Caco-2 (cell line): ENCODE measurements around the gene ROBO1. TPM values are rescaled to one million over a fixed set of nuclear protein-coding genes. Genes with fewer than 3 reads are reported as not detected.

Experiments used
- BruUV-seq: library from RNA; stranded (reverse); fragments of 400-500 nt; replicated peaks from 2 replicates; lab custom pipeline; 2021; lab: Mats Ljungman, UMichigan
- CTCF ChIA-PET: fragments of 300-600 bp; sonication (Branson Sonifier 250); formaldehyde crosslinking; loops from one replicate; lab custom pipeline; 2022; ENCODE audit warnings: antibody characterized with exemption; lab: Charles Lee
- POLR2A ChIA-PET: fragments of 300-600 bp; sonication (Branson Sonifier 250); formaldehyde crosslinking; loops from one replicate; lab custom pipeline; 2022; ENCODE audit warnings: antibody characterized with exemption; lab: Charles Lee
- DNase-seq, 2 experiments: peaks; one replicate each; pipeline versions ENCODE4 v3.0.0 to v3.0.0-alpha.2; 2020 to 2022
- H3K27me3 ChIP-seq: replicated peaks from 2 replicates; pipeline ENCODE4 v1.6.0; 2011; ENCODE audit warnings: low read length; ENCODE audit not compliant: control insufficient read depth, insufficient read depth
- H3K36me3 ChIP-seq: 2 replicates; pipeline ENCODE4 v1.5.1; 2011; ENCODE audit warnings: low read length; ENCODE audit not compliant: control insufficient read depth, insufficient read depth
- H3K4me1 ChIP-seq: fragments of 250-450 bp; sonication (Bioruptor Pico); 2 replicates; pipeline ENCODE4 v1.5.1; 2020; ENCODE audit warnings: mild to moderate bottlenecking
- H3K4me3 ChIP-seq: 2 replicates; pipeline ENCODE4 v1.5.1; 2011; ENCODE audit warnings: low read depth, mild to moderate bottlenecking, control low read depth, low read length
- H3K9me3 ChIP-seq: fragments of 250-450 bp; sonication (Bioruptor Pico); 2 replicates; pipeline ENCODE4 v1.5.1; 2020; ENCODE audit warnings: mild to moderate bottlenecking, moderate library complexity
- H3K27ac Mint-ChIP-seq: one replicate; pipeline ENCODE4 v1.8.0; 2022; ENCODE audit warnings: mixed read lengths; ENCODE audit not compliant: unreplicated experiment
- H3K27me3 Mint-ChIP-seq: one replicate; pipeline ENCODE4 v1.8.0; 2022; ENCODE audit warnings: mixed read lengths; ENCODE audit not compliant: insufficient read depth, unreplicated experiment
- H3K36me3 Mint-ChIP-seq: one replicate; pipeline ENCODE4 v1.8.0; 2022; ENCODE audit warnings: mild to moderate bottlenecking, mixed read lengths; ENCODE audit not compliant: insufficient read depth, unreplicated experiment
- H3K4me1 Mint-ChIP-seq: one replicate; pipeline ENCODE4 v1.8.0; 2022; ENCODE audit warnings: low read depth, mixed read lengths; ENCODE audit not compliant: unreplicated experiment
- H3K4me3 Mint-ChIP-seq: one replicate; pipeline ENCODE4 v1.8.0; 2022; ENCODE audit warnings: mild to moderate bottlenecking, moderate library complexity, mixed read lengths; ENCODE audit not compliant: unreplicated experiment
- H3K9me3 Mint-ChIP-seq: one replicate; pipeline ENCODE4 v1.8.0; 2022; ENCODE audit warnings: mixed read lengths; ENCODE audit not compliant: unreplicated experiment
- intact Hi-C: fragments of 100-400 bp; cut with micrococcal nuclease; formaldehyde crosslinking; loops from one replicate; pipeline ENCODE4 v1.10.0; 2022; ENCODE audit not compliant: unreplicated experiment
- total RNA-seq: library from RNA; stranded (reverse); gene quantifications from 2 replicates; pipeline ENCODE4 v1.2.3, GENCODE V29; 2022
- TF ChIP-seq, protein P1 (sequence below), 2 experiments: fragments of 200-600 bp in 1 of 2; IDR thresholded peaks; 1 replicate in 1 of 2; 2 replicates in 1 of 2; pipeline versions ENCODE4 v1.5.1 to v1.8.0; 2011 to 2022; ENCODE audit warnings: antibody characterized with exemption in 1 of 2, control low read depth in 1 of 2, inconsistent platforms in 1 of 2, low read depth in 1 of 2, low read length in 1 of 2, mild to moderate bottlenecking in 1 of 2, moderate library complexity in 1 of 2; ENCODE audit not compliant: insufficient read depth in 1 of 2, severe bottlenecking in 1 of 2, unreplicated experiment in 1 of 2

ROBO1 gene
- total RNA-seq, 1 experiment from 2014 or later: 1.8 TPM

DNA sequence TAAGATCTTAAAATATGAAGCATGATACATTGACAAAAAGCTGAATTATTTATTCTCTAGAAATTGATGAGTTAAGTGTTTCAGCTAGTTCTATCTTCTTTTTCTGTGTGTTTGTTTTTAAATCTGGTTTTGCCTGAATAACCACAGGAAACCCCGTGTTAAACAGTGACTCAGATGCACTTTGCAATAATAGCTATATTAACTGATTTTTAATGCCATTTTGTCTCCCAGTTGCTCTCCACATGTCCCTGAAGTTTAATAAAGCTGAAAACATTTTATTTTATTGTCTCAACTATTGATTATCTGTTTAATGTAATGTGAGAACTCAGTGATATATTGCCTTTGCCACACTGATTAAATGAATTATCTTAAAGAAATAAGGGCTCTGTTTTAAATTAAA, 42.8 kb upstream of the ROBO1 start:
- Mint-ChIP-seq H3K27ac (no peak overlapping the region), H3K4me3 (no peak overlapping the region), H3K27me3 (no peaks in the 10 kb centered on the region), H3K36me3 (no peaks in the 10 kb centered on the region), H3K4me1 (no peaks in the 10 kb centered on the region), H3K9me3 (no peaks in the 10 kb centered on the region)
- TF ChIP-seq, protein P1, sequence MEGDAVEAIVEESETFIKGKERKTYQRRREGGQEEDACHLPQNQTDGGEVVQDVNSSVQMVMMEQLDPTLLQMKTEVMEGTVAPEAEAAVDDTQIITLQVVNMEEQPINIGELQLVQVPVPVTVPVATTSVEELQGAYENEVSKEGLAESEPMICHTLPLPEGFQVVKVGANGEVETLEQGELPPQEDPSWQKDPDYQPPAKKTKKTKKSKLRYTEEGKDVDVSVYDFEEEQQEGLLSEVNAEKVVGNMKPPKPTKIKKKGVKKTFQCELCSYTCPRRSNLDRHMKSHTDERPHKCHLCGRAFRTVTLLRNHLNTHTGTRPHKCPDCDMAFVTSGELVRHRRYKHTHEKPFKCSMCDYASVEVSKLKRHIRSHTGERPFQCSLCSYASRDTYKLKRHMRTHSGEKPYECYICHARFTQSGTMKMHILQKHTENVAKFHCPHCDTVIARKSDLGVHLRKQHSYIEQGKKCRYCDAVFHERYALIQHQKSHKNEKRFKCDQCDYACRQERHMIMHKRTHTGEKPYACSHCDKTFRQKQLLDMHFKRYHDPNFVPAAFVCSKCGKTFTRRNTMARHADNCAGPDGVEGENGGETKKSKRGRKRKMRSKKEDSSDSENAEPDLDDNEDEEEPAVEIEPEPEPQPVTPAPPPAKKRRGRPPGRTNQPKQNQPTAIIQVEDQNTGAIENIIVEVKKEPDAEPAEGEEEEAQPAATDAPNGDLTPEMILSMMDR (IDR thresholded peaks at IDR 0.05; ENCODE audit: insufficient read depth in 1 of 2, low read depth in 1 of 2, low read length in 1 of 2, severe bottlenecking in 1 of 2, unreplicated experiment in 1 of 2): no peak
- BruUV-seq: no TSS peak
- intact Hi-C loops: no loop called here
- Histone ChIP-seq H3K27me3 (no peaks in the 10 kb centered on the region), H3K36me3 (no peaks in the 10 kb centered on the region), H3K4me3 (no peak overlapping the region), H3K9me3 (no peaks in the 10 kb centered on the region), H3K4me1 (no peaks in the 10 kb centered on the region)
- ChIA-PET CTCF (no interaction called here), POLR2A (no interaction called here)
- no peak for DNase-seq

DNA sequence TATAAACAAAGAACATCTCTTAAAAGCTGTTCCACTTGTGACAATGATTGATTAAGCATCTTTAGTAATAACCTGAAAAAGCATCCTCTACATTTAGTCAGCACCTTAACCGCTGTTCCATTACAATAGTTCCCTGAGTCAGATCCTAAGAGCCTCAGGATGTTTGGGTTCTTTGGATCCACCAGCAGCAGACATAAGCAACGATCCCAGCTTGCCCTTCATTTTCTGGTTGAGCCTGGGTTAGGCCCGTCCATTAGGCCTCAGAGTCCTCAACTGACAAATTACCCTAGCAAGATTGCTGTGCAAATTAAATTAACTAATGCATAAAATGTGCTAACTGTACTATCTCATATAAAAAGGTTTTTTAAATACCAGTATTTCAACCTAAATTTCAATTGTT, 42.3 kb upstream of the ROBO1 start:
- H3K27me3 Mint-ChIP-seq: no peaks in the 10 kb centered on the region
- Histone ChIP-seq H3K27me3 (no peaks in the 10 kb centered on the region), H3K9me3 (no peaks in the 10 kb centered on the region), H3K4me1 (no peaks in the 10 kb centered on the region), H3K4me3 (no peak overlapping the region), H3K36me3 (no peaks in the 10 kb centered on the region)
- H3K9me3 Mint-ChIP-seq: no peaks in the 10 kb centered on the region
- ChIA-PET CTCF (no interaction called here), POLR2A (no interaction called here)
- no peaks in the 10 kb centered on the region for H3K36me3 Mint-ChIP-seq
- no TSS peak for BruUV-seq
- intact Hi-C loops: no loop called here
- H3K4me1 Mint-ChIP-seq: no peaks in the 10 kb centered on the region
- H3K27ac Mint-ChIP-seq: no peak overlapping the region
- no peak overlapping the region for H3K4me3 Mint-ChIP-seq
- DNase-seq: no peak
- TF ChIP-seq, protein P1 (IDR thresholded peaks at IDR 0.05; ENCODE audit: insufficient read depth in 1 of 2, low read depth in 1 of 2, low read length in 1 of 2, severe bottlenecking in 1 of 2, unreplicated experiment in 1 of 2): no peak

DNA sequence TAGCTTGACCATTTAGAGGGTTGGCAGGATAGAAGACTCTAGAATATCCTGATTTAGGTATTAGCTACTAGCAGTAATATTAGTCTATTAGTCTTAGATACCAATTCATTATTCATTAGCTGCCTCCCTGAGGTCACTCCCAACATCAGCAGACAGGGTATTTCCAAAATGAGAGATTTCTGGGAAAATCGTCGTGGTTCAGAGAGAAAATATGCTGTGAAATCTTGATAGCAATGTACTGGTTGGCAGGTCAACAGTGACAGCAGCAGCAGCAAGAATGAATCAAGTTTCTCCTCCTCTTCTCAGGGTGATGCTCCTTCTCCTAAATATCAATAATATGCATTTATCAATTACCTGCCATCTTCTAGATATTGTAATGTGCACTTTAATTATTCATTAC, 41.3 kb upstream of the ROBO1 start:
- no TSS peak for BruUV-seq
- no peak overlapping the region for H3K27ac Mint-ChIP-seq
- POLR2A ChIA-PET: no interaction called here

More for the DNA sequence above, 41.3 kb upstream of the ROBO1 start:
- TF ChIP-seq, protein P1 (IDR thresholded peaks at IDR 0.05; ENCODE audit: insufficient read depth in 1 of 2, low read depth in 1 of 2, low read length in 1 of 2, severe bottlenecking in 1 of 2, unreplicated experiment in 1 of 2): no peak
- no peaks in the 10 kb centered on the region for H3K4me1 ChIP-seq
- no peak for DNase-seq
- H3K4me3 ChIP-seq: no peak overlapping the region
- H3K9me3 ChIP-seq: no peaks in the 10 kb centered on the region
- Mint-ChIP-seq H3K9me3 (no peaks in the 10 kb centered on the region), H3K4me3 (no peak overlapping the region), H3K27me3 (no peaks in the 10 kb centered on the region), H3K4me1 (no peaks in the 10 kb centered on the region), H3K36me3 (no peaks in the 10 kb centered on the region)
- CTCF ChIA-PET: no interaction called here
- intact Hi-C loops: no loop called here
- no peaks in the 10 kb centered on the region for H3K36me3 ChIP-seq
- H3K27me3 ChIP-seq: no peaks in the 10 kb centered on the region
